ENCODE data around the gene FGF7. TPM values are rescaled to one million over a fixed set of nuclear protein-coding genes. Genes with fewer than 3 reads are reported as not detected.
A peak's percentile ranks its signal among the peaks of the same experiment; 100 is the strongest.

The FGF7 gene, protein sequence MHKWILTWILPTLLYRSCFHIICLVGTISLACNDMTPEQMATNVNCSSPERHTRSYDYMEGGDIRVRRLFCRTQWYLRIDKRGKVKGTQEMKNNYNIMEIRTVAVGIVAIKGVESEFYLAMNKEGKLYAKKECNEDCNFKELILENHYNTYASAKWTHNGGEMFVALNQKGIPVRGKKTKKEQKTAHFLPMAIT
- not detected for polyA plus RNA-seq (2012; ENCODE audit: insufficient read length, low read depth)

GRCh38 chr15:49423021-49423420, at the start of gene FGF7:
TSS of gene FGF7 (plus strand) at chr15:49423242. CDS start at chr15:49424298, 1,056 bp downstream.
- TF ChIP-seq TAF1 (IDR thresholded peaks at IDR 0.05; ENCODE audit: borderline replicate concordance, insufficient read depth, low read length) (no peak), POLR2AphosphoS5 (IDR thresholded peaks at IDR 0.05; ENCODE audit: low read depth, low read length) (no peak), FOXP2 (optimal IDR thresholded peaks at IDR 0.05; ENCODE audit: borderline replicate concordance, extremely low read depth, extremely low read length, insufficient read depth) (no peak), SIN3A (IDR thresholded peaks at IDR 0.05; ENCODE audit: borderline replicate concordance, insufficient read depth, low read length) (no peak)
- TF ChIP-seq, protein P1, sequence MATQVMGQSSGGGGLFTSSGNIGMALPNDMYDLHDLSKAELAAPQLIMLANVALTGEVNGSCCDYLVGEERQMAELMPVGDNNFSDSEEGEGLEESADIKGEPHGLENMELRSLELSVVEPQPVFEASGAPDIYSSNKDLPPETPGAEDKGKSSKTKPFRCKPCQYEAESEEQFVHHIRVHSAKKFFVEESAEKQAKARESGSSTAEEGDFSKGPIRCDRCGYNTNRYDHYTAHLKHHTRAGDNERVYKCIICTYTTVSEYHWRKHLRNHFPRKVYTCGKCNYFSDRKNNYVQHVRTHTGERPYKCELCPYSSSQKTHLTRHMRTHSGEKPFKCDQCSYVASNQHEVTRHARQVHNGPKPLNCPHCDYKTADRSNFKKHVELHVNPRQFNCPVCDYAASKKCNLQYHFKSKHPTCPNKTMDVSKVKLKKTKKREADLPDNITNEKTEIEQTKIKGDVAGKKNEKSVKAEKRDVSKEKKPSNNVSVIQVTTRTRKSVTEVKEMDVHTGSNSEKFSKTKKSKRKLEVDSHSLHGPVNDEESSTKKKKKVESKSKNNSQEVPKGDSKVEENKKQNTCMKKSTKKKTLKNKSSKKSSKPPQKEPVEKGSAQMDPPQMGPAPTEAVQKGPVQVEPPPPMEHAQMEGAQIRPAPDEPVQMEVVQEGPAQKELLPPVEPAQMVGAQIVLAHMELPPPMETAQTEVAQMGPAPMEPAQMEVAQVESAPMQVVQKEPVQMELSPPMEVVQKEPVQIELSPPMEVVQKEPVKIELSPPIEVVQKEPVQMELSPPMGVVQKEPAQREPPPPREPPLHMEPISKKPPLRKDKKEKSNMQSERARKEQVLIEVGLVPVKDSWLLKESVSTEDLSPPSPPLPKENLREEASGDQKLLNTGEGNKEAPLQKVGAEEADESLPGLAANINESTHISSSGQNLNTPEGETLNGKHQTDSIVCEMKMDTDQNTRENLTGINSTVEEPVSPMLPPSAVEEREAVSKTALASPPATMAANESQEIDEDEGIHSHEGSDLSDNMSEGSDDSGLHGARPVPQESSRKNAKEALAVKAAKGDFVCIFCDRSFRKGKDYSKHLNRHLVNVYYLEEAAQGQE (IDR thresholded peaks at IDR 0.05; ENCODE audit: insufficient read depth in 1 of 2, low read depth in 2 of 2, low read length in 2 of 2): no peak

- TF ChIP-seq SIN3A (IDR thresholded peaks at IDR 0.05; ENCODE audit: borderline replicate concordance, insufficient read depth, low read length) (no peak), FOXP2 (optimal IDR thresholded peaks at IDR 0.05; ENCODE audit: borderline replicate concordance, extremely low read depth, extremely low read length, insufficient read depth) (no peak), POLR2AphosphoS5 (IDR thresholded peaks at IDR 0.05; ENCODE audit: low read depth, low read length) (no peak), TAF1 (IDR thresholded peaks at IDR 0.05; ENCODE audit: borderline replicate concordance, insufficient read depth, low read length) (no peak)
- TF ChIP-seq, protein P1 (IDR thresholded peaks at IDR 0.05; ENCODE audit: insufficient read depth in 1 of 2, low read depth in 2 of 2, low read length in 2 of 2): no peak
These were observed 43.0 kb upstream of the FGF7 start for GRCh38 chr15:49379996-49380395.

DNA sequence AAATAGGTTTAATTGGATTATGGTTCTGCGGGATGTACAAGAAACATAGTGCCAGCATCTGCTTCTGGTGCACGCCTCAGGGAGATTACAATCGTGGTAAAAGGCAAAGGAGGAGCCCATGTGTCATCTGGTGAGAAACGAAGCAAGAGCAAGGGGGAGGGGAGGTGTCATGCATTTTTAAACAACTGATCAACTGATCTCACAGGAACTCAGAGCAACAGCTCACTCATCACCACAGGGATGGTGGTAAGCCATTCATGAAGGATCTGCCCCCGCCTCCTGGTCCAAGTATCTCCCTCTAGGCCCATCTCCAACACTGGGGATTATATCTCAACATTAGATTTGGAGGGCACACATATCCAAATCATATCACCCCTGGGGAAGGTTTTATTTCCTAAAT, 42.1 kb upstream of the FGF7 start:
- 0 out of 2 replicates have a peak, but pooled peaks have one; percentile 25 for TF ChIP-seq POLR2AphosphoS5 (IDR thresholded peaks at IDR 0.05; ENCODE audit: low read depth, low read length)
- no peak for TF ChIP-seq SIN3A (IDR thresholded peaks at IDR 0.05; ENCODE audit: borderline replicate concordance, insufficient read depth, low read length)

GRCh38 chr15:49382394-49382793, 40.6 kb upstream of the FGF7 start:
- TF ChIP-seq, protein P1 (IDR thresholded peaks at IDR 0.05; ENCODE audit: insufficient read depth in 1 of 2, low read depth in 2 of 2, low read length in 2 of 2): no peak
- TF ChIP-seq POLR2AphosphoS5 (IDR thresholded peaks at IDR 0.05; ENCODE audit: low read depth, low read length) (no peak), FOXP2 (optimal IDR thresholded peaks at IDR 0.05; ENCODE audit: borderline replicate concordance, extremely low read depth, extremely low read length, insufficient read depth) (no peak), TAF1 (IDR thresholded peaks at IDR 0.05; ENCODE audit: borderline replicate concordance, insufficient read depth, low read length) (no peak), SIN3A (IDR thresholded peaks at IDR 0.05; ENCODE audit: borderline replicate concordance, insufficient read depth, low read length) (no peak)

GRCh38 chr15:49383266-49383665, 39.8 kb upstream of the FGF7 start:
- TF ChIP-seq FOXP2 (optimal IDR thresholded peaks at IDR 0.05; ENCODE audit: borderline replicate concordance, extremely low read depth, extremely low read length, insufficient read depth) (no peak), TAF1 (IDR thresholded peaks at IDR 0.05; ENCODE audit: borderline replicate concordance, insufficient read depth, low read length) (no peak), POLR2AphosphoS5 (IDR thresholded peaks at IDR 0.05; ENCODE audit: low read depth, low read length) (no peak), SIN3A (IDR thresholded peaks at IDR 0.05; ENCODE audit: borderline replicate concordance, insufficient read depth, low read length) (no peak)
- TF ChIP-seq, protein P1 (IDR thresholded peaks at IDR 0.05; ENCODE audit: insufficient read depth in 1 of 2, low read depth in 2 of 2, low read length in 2 of 2): no peak

Measured in PFSK-1 (cell line).